ENCODE measurements around the gene DLGAP1. TPM values are rescaled to one million over a fixed set of nuclear protein-coding genes. Genes with fewer than 3 reads are reported as not detected.

The DLGAP1 gene
- total and polyA plus RNA-seq, 10 of the 15 experiments (the other 5 are each of a cell fraction or from before 2014, with no cell fraction given): 0.23 to 27.6 (median 1.9) TPM

GRCh38 chr18:3451183-3451988 is 1003.7 kb downstream of the DLGAP1 start (continued):
- TF ChIP-seq WRNIP1 (IDR thresholded peaks at IDR 0.05; ENCODE audit: borderline replicate concordance, low read depth, low read length) (no peak), HDAC2 (IDR thresholded peaks at IDR 0.05) (no peak), ZNF207 (IDR thresholded peaks at IDR 0.05; ENCODE audit: borderline replicate concordance) (peak; percentile 46; the same call in 1 of the 2 replicates), ESRRA (IDR thresholded peaks at IDR 0.05; ENCODE audit: low read length) (no peak), YBX1 (IDR thresholded peaks at IDR 0.05) (no peak), MTA3 (IDR thresholded peaks at IDR 0.05; ENCODE audit: borderline replicate concordance, low read length) (no peak), SIN3A (IDR thresholded peaks at IDR 0.05; ENCODE audit: low read depth, low read length) (peak; percentile 33; the same call in 1 of the 2 replicates), CBX5 (IDR thresholded peaks at IDR 0.05; ENCODE audit: low read depth) (0 out of 2 replicates have a peak, but pooled peaks have one; percentile 27), SUPT20H (IDR thresholded peaks at IDR 0.05; ENCODE audit: borderline replicate concordance, control insufficient read depth, low read depth, low read length) (no peak), EED (IDR thresholded peaks at IDR 0.05; ENCODE audit: low read depth) (peak; percentile 7; the same call in 1 of the 2 replicates), MEF2B (IDR thresholded peaks at IDR 0.05; ENCODE audit: partially characterized antibody, poor library complexity, severe bottlenecking) (peak; percentile 66), NFXL1 (IDR thresholded peaks at IDR 0.05; ENCODE audit: borderline replicate concordance) (no peak), CEBPB (IDR thresholded peaks at IDR 0.05; ENCODE audit: borderline replicate concordance in 1 of 2, low read depth in 2 of 2, low read length in 2 of 2) (no peak)
- TF ChIP-seq, protein P1, sequence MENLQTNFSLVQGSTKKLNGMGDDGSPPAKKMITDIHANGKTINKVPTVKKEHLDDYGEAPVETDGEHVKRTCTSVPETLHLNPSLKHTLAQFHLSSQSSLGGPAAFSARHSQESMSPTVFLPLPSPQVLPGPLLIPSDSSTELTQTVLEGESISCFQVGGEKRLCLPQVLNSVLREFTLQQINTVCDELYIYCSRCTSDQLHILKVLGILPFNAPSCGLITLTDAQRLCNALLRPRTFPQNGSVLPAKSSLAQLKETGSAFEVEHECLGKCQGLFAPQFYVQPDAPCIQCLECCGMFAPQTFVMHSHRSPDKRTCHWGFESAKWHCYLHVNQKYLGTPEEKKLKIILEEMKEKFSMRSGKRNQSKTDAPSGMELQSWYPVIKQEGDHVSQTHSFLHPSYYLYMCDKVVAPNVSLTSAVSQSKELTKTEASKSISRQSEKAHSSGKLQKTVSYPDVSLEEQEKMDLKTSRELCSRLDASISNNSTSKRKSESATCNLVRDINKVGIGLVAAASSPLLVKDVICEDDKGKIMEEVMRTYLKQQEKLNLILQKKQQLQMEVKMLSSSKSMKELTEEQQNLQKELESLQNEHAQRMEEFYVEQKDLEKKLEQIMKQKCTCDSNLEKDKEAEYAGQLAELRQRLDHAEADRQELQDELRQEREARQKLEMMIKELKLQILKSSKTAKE (IDR thresholded peaks at IDR 0.05; ENCODE audit: low read depth, poor library complexity, severe bottlenecking): peak; percentile 75
- TF ChIP-seq, protein P2, sequence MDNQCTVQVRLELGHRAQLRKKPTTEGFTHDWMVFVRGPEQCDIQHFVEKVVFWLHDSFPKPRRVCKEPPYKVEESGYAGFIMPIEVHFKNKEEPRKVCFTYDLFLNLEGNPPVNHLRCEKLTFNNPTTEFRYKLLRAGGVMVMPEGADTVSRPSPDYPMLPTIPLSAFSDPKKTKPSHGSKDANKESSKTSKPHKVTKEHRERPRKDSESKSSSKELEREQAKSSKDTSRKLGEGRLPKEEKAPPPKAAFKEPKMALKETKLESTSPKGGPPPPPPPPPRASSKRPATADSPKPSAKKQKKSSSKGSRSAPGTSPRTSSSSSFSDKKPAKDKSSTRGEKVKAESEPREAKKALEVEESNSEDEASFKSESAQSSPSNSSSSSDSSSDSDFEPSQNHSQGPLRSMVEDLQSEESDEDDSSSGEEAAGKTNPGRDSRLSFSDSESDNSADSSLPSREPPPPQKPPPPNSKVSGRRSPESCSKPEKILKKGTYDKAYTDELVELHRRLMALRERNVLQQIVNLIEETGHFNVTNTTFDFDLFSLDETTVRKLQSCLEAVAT (IDR thresholded peaks at IDR 0.05): peak; percentile 16; the same call in 1 of the 2 replicates
- TF ChIP-seq, protein P3, sequence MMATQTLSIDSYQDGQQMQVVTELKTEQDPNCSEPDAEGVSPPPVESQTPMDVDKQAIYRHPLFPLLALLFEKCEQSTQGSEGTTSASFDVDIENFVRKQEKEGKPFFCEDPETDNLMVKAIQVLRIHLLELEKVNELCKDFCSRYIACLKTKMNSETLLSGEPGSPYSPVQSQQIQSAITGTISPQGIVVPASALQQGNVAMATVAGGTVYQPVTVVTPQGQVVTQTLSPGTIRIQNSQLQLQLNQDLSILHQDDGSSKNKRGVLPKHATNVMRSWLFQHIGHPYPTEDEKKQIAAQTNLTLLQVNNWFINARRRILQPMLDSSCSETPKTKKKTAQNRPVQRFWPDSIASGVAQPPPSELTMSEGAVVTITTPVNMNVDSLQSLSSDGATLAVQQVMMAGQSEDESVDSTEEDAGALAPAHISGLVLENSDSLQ (IDR thresholded peaks at IDR 0.05): peak; percentile 24; the same call in 1 of the 2 replicates
